ENCODE data around the gene P2RX6.
A peak's percentile ranks its signal among the peaks of the same experiment; 100 is the strongest.
"Not testable (repeated sequence)": the region's sequence is repeated elsewhere in the genome, so short reads cannot be mapped to it uniquely, and the experiment has no call there.

Gene P2RX6

GRCh38 chr22:21051831-21052400 is 37.0 kb downstream of the P2RX6 start:
- H3K36me3 Mint-ChIP-seq (ENCODE audit: low read depth) = no peaks in the 10 kb centered on the region
- intact Hi-C loops (cut with micrococcal nuclease) = no loop called here
- H3K4me1 Mint-ChIP-seq (ENCODE audit: low read depth) = peaks cover 18% of the 10 kb centered on the region
- H3K4me3 Mint-ChIP-seq = no peak overlapping the region
- no peak overlapping the region for H3K27ac Mint-ChIP-seq
- H3K9me3 Mint-ChIP-seq = no peaks in the 10 kb centered on the region
- H3K27me3 Mint-ChIP-seq = peaks cover 35% of the 10 kb centered on the region

- no peaks in the 10 kb centered on the region for H3K36me3 Mint-ChIP-seq (ENCODE audit: low read depth)
Observed at GRCh38 chr22:21052715-21053459, 37.9 kb downstream of the P2RX6 start.

GRCh38 chr22:21054046-21054713 is 39.2 kb downstream of the P2RX6 start:
- Mint-ChIP-seq H3K36me3 (ENCODE audit: low read depth) (no peaks in the 10 kb centered on the region), H3K4me3 (no peak overlapping the region), H3K9me3 (no peaks in the 10 kb centered on the region), H3K4me1 (ENCODE audit: low read depth) (peaks cover 20% of the 10 kb centered on the region), H3K27me3 (peaks cover 34% of the 10 kb centered on the region), H3K27ac (no peak overlapping the region)
- intact Hi-C loops (cut with micrococcal nuclease) = no loop called here

More at GRCh38 chr22:21052715-21053459, 37.9 kb downstream of the P2RX6 start:
- peaks cover 34% of the 10 kb centered on the region for H3K27me3 Mint-ChIP-seq
- intact Hi-C loops (cut with micrococcal nuclease) = no loop called here
- no peaks in the 10 kb centered on the region for H3K9me3 Mint-ChIP-seq
- H3K4me3 Mint-ChIP-seq = no peak overlapping the region
- H3K27ac Mint-ChIP-seq = no peak overlapping the region
- peaks cover 20% of the 10 kb centered on the region for H3K4me1 Mint-ChIP-seq (ENCODE audit: low read depth)

GRCh38 chr22:21054714-21055563 is 40.0 kb downstream of the P2RX6 start:
- no peaks in the 10 kb centered on the region for H3K9me3 Mint-ChIP-seq
- intact Hi-C loops (cut with micrococcal nuclease) = no loop called here
- H3K4me1 Mint-ChIP-seq (ENCODE audit: low read depth) = peaks cover 20% of the 10 kb centered on the region
- no peak overlapping the region for H3K4me3 Mint-ChIP-seq
- H3K27ac Mint-ChIP-seq = no peak overlapping the region
- H3K36me3 Mint-ChIP-seq (ENCODE audit: low read depth) = no peaks in the 10 kb centered on the region
- H3K27me3 Mint-ChIP-seq = peaks cover 34% of the 10 kb centered on the region

- intact Hi-C loops (cut with micrococcal nuclease) = no loop called here
- H3K4me3 Mint-ChIP-seq = peak overlapping the region; percentile 22
- peaks cover 36% of the 10 kb centered on the region for H3K27me3 Mint-ChIP-seq
Observed at GRCh38 chr22:21055564-21055834, 40.5 kb downstream of the P2RX6 start.

GRCh38 chr22:21055880-21056319 is 40.9 kb downstream of the P2RX6 start:
- H3K27me3 Mint-ChIP-seq = peaks cover 36% of the 10 kb centered on the region
- H3K27ac Mint-ChIP-seq = no peak overlapping the region
- H3K9me3 Mint-ChIP-seq = no peaks in the 10 kb centered on the region
- H3K36me3 Mint-ChIP-seq (ENCODE audit: low read depth) = no peaks in the 10 kb centered on the region
- intact Hi-C loops (cut with micrococcal nuclease) = no loop called here
- peak overlapping the region; percentile 22 for H3K4me3 Mint-ChIP-seq
- peaks cover 20% of the 10 kb centered on the region for H3K4me1 Mint-ChIP-seq (ENCODE audit: low read depth)

More at GRCh38 chr22:21055564-21055834, 40.5 kb downstream of the P2RX6 start:
- Mint-ChIP-seq H3K36me3 (ENCODE audit: low read depth) (no peaks in the 10 kb centered on the region), H3K4me1 (ENCODE audit: low read depth) (peaks cover 20% of the 10 kb centered on the region), H3K9me3 (no peaks in the 10 kb centered on the region), H3K27ac (no peak overlapping the region)

GRCh38 chr22:21060363-21060762 is 45.4 kb downstream of the P2RX6 start:
- H3K9me3 Mint-ChIP-seq; intact Hi-C loops (cut with micrococcal nuclease); H3K27ac Mint-ChIP-seq; H3K36me3 Mint-ChIP-seq (ENCODE audit: low read depth); H3K4me3 Mint-ChIP-seq: not testable (repeated sequence)
- peaks cover 29% of the 10 kb centered on the region for H3K27me3 Mint-ChIP-seq
- peaks cover 17% of the 10 kb centered on the region for H3K4me1 Mint-ChIP-seq (ENCODE audit: low read depth)

GRCh38 chr22:21061660-21062321 is 46.8 kb downstream of the P2RX6 start:
- H3K4me1 Mint-ChIP-seq (ENCODE audit: low read depth); H3K36me3 Mint-ChIP-seq (ENCODE audit: low read depth); intact Hi-C loops (cut with micrococcal nuclease): not testable (repeated sequence)

GRCh38 chr22:21064425-21064824 is 49.5 kb downstream of the P2RX6 start:
- H3K27ac Mint-ChIP-seq; H3K36me3 Mint-ChIP-seq (ENCODE audit: low read depth); H3K4me3 Mint-ChIP-seq; H3K9me3 Mint-ChIP-seq; intact Hi-C loops (cut with micrococcal nuclease); H3K4me1 Mint-ChIP-seq (ENCODE audit: low read depth): not testable (repeated sequence)
- H3K27me3 Mint-ChIP-seq = peaks cover 16% of the 10 kb centered on the region

More at GRCh38 chr22:21061660-21062321, 46.8 kb downstream of the P2RX6 start:
- not testable (repeated sequence) for H3K9me3 Mint-ChIP-seq, H3K27ac Mint-ChIP-seq, H3K4me3 Mint-ChIP-seq
- H3K27me3 Mint-ChIP-seq = peaks cover 21% of the 10 kb centered on the region

- Mint-ChIP-seq H3K9me3 (no peaks in the 10 kb centered on the region), H3K4me1 (ENCODE audit: low read depth) (no peaks in the 10 kb centered on the region), H3K27ac (no peak overlapping the region)
Observed at GRCh38 chr22:21064917-21065864, 50.2 kb downstream of the P2RX6 start.

GRCh38 chr22:21067075-21067900 is 52.3 kb downstream of the P2RX6 start:
- H3K27me3 Mint-ChIP-seq = peaks cover 16% of the 10 kb centered on the region
- no peak overlapping the region for H3K27ac Mint-ChIP-seq
- no peak overlapping the region for H3K4me3 Mint-ChIP-seq
- no peaks in the 10 kb centered on the region for H3K36me3 Mint-ChIP-seq (ENCODE audit: low read depth)
- no peaks in the 10 kb centered on the region for H3K9me3 Mint-ChIP-seq
- intact Hi-C loops (cut with micrococcal nuclease) = no loop called here
- H3K4me1 Mint-ChIP-seq (ENCODE audit: low read depth) = no peaks in the 10 kb centered on the region

More at GRCh38 chr22:21064917-21065864, 50.2 kb downstream of the P2RX6 start:
- no peak overlapping the region for H3K4me3 Mint-ChIP-seq
- H3K27me3 Mint-ChIP-seq = peaks cover 16% of the 10 kb centered on the region
- no peaks in the 10 kb centered on the region for H3K36me3 Mint-ChIP-seq (ENCODE audit: low read depth)
- intact Hi-C loops (cut with micrococcal nuclease) = no loop called here
